ENCODE data around the gene SH3BGRL2.

- TF ChIP-seq ZNF274 (IDR thresholded peaks at IDR 0.05; ENCODE audit: low read depth, low read length) (no peak), YY1 (IDR thresholded peaks at IDR 0.05; ENCODE audit: insufficient read depth, insufficient read length) (no peak)
Measured at GRCh38 chr6:79599725-79600259, 31.3 kb upstream of the SH3BGRL2 start.

All from NT2/D1 (cell line).